Mucosa of rectum (tissue), 2 donors: Measurements from ENCODE around the gene PRKAR2B.
"Not testable (repeated sequence)": the region's sequence is repeated elsewhere in the genome, so short reads cannot be mapped to it uniquely, and the experiment has no call there.

Experiments used
- H3K27ac ChIP-seq, 2 donors: one replicate each; pipeline ENCODE4 v1.7.0; 2013; ENCODE audit warnings: inconsistent platforms in 2 of 2, low read depth in 2 of 2, low read length in 2 of 2
- H3K27me3 ChIP-seq, 2 donors: one replicate each; pipeline ENCODE4 v1.7.0; 2013; ENCODE audit warnings: low read length in 2 of 2; ENCODE audit not compliant: control insufficient read depth in 2 of 2, insufficient read depth in 2 of 2
- H3K36me3 ChIP-seq, 2 donors: one replicate each; pipeline ENCODE4 v1.7.0; 2013; ENCODE audit warnings: low read length in 2 of 2; ENCODE audit not compliant: control insufficient read depth in 2 of 2, insufficient read depth in 2 of 2
- H3K4me1 ChIP-seq, 2 donors: one replicate each; pipeline ENCODE4 v1.7.0; 2013; ENCODE audit warnings: low read length in 2 of 2, mild to moderate bottlenecking in 1 of 2; ENCODE audit not compliant: control insufficient read depth in 2 of 2, insufficient read depth in 2 of 2
- H3K4me3 ChIP-seq, 2 donors: one replicate each; pipeline ENCODE4 v1.7.0; 2013; ENCODE audit warnings: low read length in 2 of 2
- H3K9ac ChIP-seq, 2 donors: one replicate each; pipeline ENCODE4 v1.7.0; 2013; ENCODE audit warnings: low read length in 2 of 2, low read depth in 1 of 2, mild to moderate bottlenecking in 1 of 2
- H3K9me3 ChIP-seq, 2 donors: one replicate each; pipeline ENCODE4 v1.7.0; 2013; ENCODE audit warnings: low read length in 2 of 2; ENCODE audit not compliant: control insufficient read depth in 2 of 2
- donor health status: healthy.
- donor health status: Normal muscosa, but diverticular disease.

The PRKAR2B gene

GRCh38 chr7:107047902-107048782 is 3.6 kb downstream of the PRKAR2B start:
- Histone ChIP-seq H3K4me3 (no peak overlapping the region), H3K9me3 (no peaks in the 10 kb centered on the region), H3K4me1 (peaks cover 11 to 12% of the 10 kb centered on the region in 2 donors), H3K27me3 (peaks cover 0 to 2% of the 10 kb centered on the region in 2 donors), H3K36me3 (no peaks in the 10 kb centered on the region), H3K27ac (no peak overlapping the region), H3K9ac (no peak overlapping the region)

GRCh38 chr7:107048783-107049418 is 4.4 kb downstream of the PRKAR2B start:
- H3K4me1 ChIP-seq: peaks cover 11 to 12% of the 10 kb centered on the region in 2 donors

GRCh38 chr7:107049480-107049879 is 5.0 kb downstream of the PRKAR2B start:
- peaks cover 0 to 2% of the 10 kb centered on the region in 2 donors for H3K27me3 ChIP-seq
- no peak overlapping the region for H3K9ac ChIP-seq
- H3K27ac ChIP-seq: no peak overlapping the region
- H3K9me3 ChIP-seq: no peaks in the 10 kb centered on the region
- H3K4me1 ChIP-seq: peaks cover 10 to 11% of the 10 kb centered on the region in 2 donors
- no peak overlapping the region for H3K4me3 ChIP-seq
- no peaks in the 10 kb centered on the region for H3K36me3 ChIP-seq

More at GRCh38 chr7:107048783-107049418, 4.4 kb downstream of the PRKAR2B start:
- Histone ChIP-seq H3K4me3 (no peak overlapping the region), H3K36me3 (no peaks in the 10 kb centered on the region), H3K27ac (no peak overlapping the region), H3K9me3 (no peaks in the 10 kb centered on the region), H3K9ac (no peak overlapping the region), H3K27me3 (peaks cover 0 to 2% of the 10 kb centered on the region in 2 donors)

- H3K36me3 ChIP-seq: no peaks in the 10 kb centered on the region
- H3K9me3 ChIP-seq: no peaks in the 10 kb centered on the region
- H3K4me1 ChIP-seq: peaks cover 9 to 10% of the 10 kb centered on the region in 2 donors
- H3K4me3 ChIP-seq: no peak overlapping the region
- peaks cover 0 to 2% of the 10 kb centered on the region in 2 donors for H3K27me3 ChIP-seq
- H3K9ac ChIP-seq: no peak overlapping the region
- H3K27ac ChIP-seq: no peak overlapping the region
Observed at GRCh38 chr7:107049971-107050532, 5.5 kb downstream of the PRKAR2B start.

- Histone ChIP-seq H3K27ac (no peak overlapping the region), H3K27me3 (no peaks in the 10 kb centered on the region), H3K4me3 (no peak overlapping the region), H3K9ac (no peak overlapping the region), H3K4me1 (no peaks in the 10 kb centered on the region), H3K9me3 (no peaks in the 10 kb centered on the region), H3K36me3 (no peaks in the 10 kb centered on the region)
Observed at GRCh38 chr7:107051376-107051775, 6.9 kb downstream of the PRKAR2B start.

- H3K36me3 ChIP-seq, H3K27me3 ChIP-seq, H3K9ac ChIP-seq, H3K4me3 ChIP-seq, H3K27ac ChIP-seq, H3K9me3 ChIP-seq, H3K4me1 ChIP-seq: not testable (repeated sequence)
Observed at GRCh38 chr7:107054965-107055364, 10.5 kb downstream of the PRKAR2B start.

- H3K27ac ChIP-seq, H3K9me3 ChIP-seq, H3K9ac ChIP-seq, H3K4me1 ChIP-seq, H3K4me3 ChIP-seq, H3K36me3 ChIP-seq, H3K27me3 ChIP-seq: not testable (repeated sequence)
Observed at GRCh38 chr7:107056058-107056457, 11.6 kb downstream of the PRKAR2B start.

- Histone ChIP-seq H3K27me3 (no peaks in the 10 kb centered on the region), H3K9me3 (no peaks in the 10 kb centered on the region), H3K27ac (no peak overlapping the region), H3K4me1 (no peaks in the 10 kb centered on the region), H3K9ac (no peak overlapping the region), H3K4me3 (no peak overlapping the region), H3K36me3 (no peaks in the 10 kb centered on the region)
Observed at GRCh38 chr7:107056728-107057473, 12.4 kb downstream of the PRKAR2B start.

GRCh38 chr7:107057474-107057833 is 12.9 kb downstream of the PRKAR2B start:
- H3K27ac ChIP-seq: no peak overlapping the region

GRCh38 chr7:107059468-107059867 is 15.0 kb downstream of the PRKAR2B start:
- H3K4me1 ChIP-seq: no peaks in the 10 kb centered on the region
- H3K36me3 ChIP-seq: no peaks in the 10 kb centered on the region
- no peak overlapping the region for H3K9ac ChIP-seq
- H3K4me3 ChIP-seq: no peak overlapping the region
- H3K27ac ChIP-seq: no peak overlapping the region
- no peaks in the 10 kb centered on the region for H3K9me3 ChIP-seq
- no peaks in the 10 kb centered on the region for H3K27me3 ChIP-seq

More at GRCh38 chr7:107057474-107057833, 12.9 kb downstream of the PRKAR2B start:
- Histone ChIP-seq H3K9ac (no peak overlapping the region), H3K4me3 (no peak overlapping the region), H3K4me1 (no peaks in the 10 kb centered on the region), H3K36me3 (no peaks in the 10 kb centered on the region), H3K9me3 (no peaks in the 10 kb centered on the region), H3K27me3 (no peaks in the 10 kb centered on the region)
